GM12874 (cell line): ENCODE results near the gene DDX39A.
A peak's percentile ranks its signal among the peaks of the same experiment; 100 is the strongest.

ENCODE experiments used
- CTCF ChIP-seq: IDR thresholded peaks from 2 replicates; pipeline ENCODE4 v1.5.1; 2011; ENCODE audit warnings: low read depth, mild to moderate bottlenecking, control low read depth, low read length, moderate library complexity; ENCODE audit not compliant: insufficient read depth

Gene DDX39A

GRCh38 chr19:14383661-14384555 is 35.2 kb downstream of the DDX39A start:
- TF ChIP-seq CTCF = no peak

GRCh38 chr19:14381689-14382474 is 37.3 kb downstream of the DDX39A start:
- peak; percentile 22; the same call in 1 of the 2 replicates for TF ChIP-seq CTCF

GRCh38 chr19:14379294-14380065 is 39.7 kb downstream of the DDX39A start:
- no peak for TF ChIP-seq CTCF

- no peak for TF ChIP-seq CTCF
Measured at GRCh38 chr19:14378890-14379289, 40.3 kb downstream of the DDX39A start.

- no peak for TF ChIP-seq CTCF
Measured at GRCh38 chr19:14377883-14378328, 41.2 kb downstream of the DDX39A start.

GRCh38 chr19:14375582-14376291 is 43.4 kb downstream of the DDX39A start:
- no peak for TF ChIP-seq CTCF
